Choroid plexus epithelial cell (primary cell): Measurements from ENCODE around the gene SPHK2.

ENCODE experiments used
- DNase-seq: peaks from one replicate; pipeline ENCODE4 v3.0.0-alpha.2; 2010; ENCODE audit warnings: low read depth
- H3K4me3 ChIP-seq: 2 replicates; pipeline ENCODE4 v1.5.1; 2011; ENCODE audit warnings: low read depth, mild to moderate bottlenecking, control low read depth, low read length, moderate library complexity
- TF ChIP-seq, protein P1 (sequence below): conservative IDR thresholded peaks from 2 replicates; pipeline ENCODE4 v1.5.1; 2011; ENCODE audit warnings: low read depth, mild to moderate bottlenecking, control low read depth, inconsistent platforms, low read length, moderate library complexity

Gene SPHK2

DNA sequence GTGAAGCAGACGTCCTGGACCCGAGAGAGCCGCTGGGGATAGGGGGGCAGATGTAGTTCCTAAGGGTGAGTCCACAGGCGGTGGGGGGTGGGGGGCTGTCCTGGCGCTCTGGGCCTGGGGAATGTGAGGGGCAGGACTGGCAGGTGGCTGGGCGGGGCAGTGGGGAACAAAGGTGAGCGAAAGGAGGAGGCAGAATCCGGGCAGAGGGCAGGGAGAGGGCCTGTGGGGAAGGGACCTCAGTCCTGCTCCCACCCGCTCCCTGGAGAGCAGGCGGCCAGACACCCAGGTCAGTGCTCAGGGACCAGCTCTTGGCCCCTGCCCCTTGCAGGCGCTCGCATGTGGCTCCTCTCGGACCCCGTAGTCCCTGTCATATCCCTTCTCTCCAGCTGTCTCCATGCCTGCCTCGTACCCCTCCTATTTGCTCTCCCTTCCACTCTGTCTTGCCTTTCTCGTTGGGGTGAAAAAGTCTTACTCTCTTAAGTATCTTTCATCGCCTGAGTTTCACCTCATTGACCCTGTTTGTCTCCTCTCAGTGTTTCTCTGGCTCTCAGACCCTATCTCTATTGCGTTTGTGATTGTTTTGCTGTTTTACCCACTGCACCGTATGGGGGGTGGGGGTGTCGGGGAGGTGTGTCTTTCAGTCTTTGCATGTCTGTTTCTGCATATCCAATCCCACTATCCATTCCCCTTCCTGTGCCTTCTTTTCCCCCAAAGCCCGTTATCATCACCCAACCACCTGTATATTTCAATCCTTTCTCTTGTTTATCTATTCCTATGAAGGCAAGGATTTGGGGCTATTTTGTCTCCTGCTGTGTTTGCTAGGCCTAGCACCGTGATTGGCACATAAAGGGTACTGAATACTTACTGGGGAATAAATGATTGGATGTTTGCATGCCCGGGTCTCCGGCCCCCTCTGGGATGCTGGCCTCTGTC lies 5.8 kb downstream of the SPHK2 start:
- no peak for DNase-seq
- H3K4me3 ChIP-seq: peak overlapping the region; percentile 70
- TF ChIP-seq, protein P1, sequence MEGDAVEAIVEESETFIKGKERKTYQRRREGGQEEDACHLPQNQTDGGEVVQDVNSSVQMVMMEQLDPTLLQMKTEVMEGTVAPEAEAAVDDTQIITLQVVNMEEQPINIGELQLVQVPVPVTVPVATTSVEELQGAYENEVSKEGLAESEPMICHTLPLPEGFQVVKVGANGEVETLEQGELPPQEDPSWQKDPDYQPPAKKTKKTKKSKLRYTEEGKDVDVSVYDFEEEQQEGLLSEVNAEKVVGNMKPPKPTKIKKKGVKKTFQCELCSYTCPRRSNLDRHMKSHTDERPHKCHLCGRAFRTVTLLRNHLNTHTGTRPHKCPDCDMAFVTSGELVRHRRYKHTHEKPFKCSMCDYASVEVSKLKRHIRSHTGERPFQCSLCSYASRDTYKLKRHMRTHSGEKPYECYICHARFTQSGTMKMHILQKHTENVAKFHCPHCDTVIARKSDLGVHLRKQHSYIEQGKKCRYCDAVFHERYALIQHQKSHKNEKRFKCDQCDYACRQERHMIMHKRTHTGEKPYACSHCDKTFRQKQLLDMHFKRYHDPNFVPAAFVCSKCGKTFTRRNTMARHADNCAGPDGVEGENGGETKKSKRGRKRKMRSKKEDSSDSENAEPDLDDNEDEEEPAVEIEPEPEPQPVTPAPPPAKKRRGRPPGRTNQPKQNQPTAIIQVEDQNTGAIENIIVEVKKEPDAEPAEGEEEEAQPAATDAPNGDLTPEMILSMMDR: no peak

- DNase-seq: no peak
- H3K4me3 ChIP-seq: no peak overlapping the region
- TF ChIP-seq, protein P1: no peak
Observed at GRCh38 chr19:48625891-48626327, 6.6 kb downstream of the SPHK2 start.

DNA sequence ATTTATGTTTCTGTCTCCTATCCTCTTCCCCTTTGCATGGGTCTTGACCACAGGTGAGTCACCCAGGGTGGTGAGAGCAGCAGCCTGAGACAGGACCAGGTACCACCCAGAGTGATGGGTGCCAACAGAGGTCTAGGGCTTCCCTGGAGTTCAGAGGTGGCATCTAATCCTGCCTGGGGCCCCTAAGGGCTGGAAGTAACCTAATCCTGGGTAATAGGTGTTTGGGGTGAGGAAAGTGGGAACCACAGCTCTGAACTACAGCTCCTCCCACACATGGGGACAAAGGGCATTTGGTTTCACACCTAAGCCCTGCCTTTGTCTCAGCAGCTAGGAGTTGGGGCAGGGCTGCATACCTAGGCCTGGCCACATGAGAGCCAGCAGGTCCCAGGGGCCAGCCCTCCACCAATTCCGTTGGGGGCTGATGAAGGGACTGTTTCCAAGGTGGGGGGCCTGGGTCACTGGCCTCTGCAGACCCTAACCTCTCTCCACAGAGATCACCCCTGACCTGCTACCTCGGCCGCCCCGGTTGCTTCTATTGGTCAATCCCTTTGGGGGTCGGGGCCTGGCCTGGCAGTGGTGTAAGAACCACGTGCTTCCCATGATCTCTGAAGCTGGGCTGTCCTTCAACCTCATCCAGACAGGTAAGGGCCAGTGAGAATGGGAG lies 8.0 kb downstream of the SPHK2 start:
- TF ChIP-seq, protein P1: no peak
- DNase-seq: no peak
- no peak overlapping the region for H3K4me3 ChIP-seq

DNA sequence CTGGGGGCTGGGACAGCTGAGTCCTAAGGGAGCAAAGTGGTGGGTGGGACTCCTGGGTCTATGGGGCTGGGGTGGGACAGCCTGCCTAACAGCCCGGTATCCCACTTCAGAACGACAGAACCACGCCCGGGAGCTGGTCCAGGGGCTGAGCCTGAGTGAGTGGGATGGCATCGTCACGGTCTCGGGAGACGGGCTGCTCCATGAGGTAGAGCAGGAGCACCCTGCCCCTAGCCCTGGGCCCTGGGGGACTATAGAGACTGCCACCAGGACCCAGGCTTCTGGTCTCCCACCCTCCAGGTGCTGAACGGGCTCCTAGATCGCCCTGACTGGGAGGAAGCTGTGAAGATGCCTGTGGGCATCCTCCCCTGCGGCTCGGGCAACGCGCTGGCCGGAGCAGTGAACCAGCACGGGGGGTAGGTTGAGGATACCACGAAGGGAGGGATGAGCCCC lies 8.6 kb downstream of the SPHK2 start:
- DNase-seq: no peak
- TF ChIP-seq, protein P1: no peak
- no peak overlapping the region for H3K4me3 ChIP-seq

GRCh38 chr19:48628486-48629296 lies 9.4 kb downstream of the SPHK2 start:
- TF ChIP-seq, protein P1: no peak
- peak; percentile 75 for DNase-seq
- no peak overlapping the region for H3K4me3 ChIP-seq

- no peak overlapping the region for H3K4me3 ChIP-seq
- TF ChIP-seq, protein P1: no peak
- no peak for DNase-seq
Observed at GRCh38 chr19:48629297-48629598, 9.9 kb downstream of the SPHK2 start.
